ENCODE results near the gene PARD3. TPM values are rescaled to one million over a fixed set of nuclear protein-coding genes. Genes with fewer than 3 reads are reported as not detected.

The PARD3 gene
- total RNA-seq, 1 experiment from 2014 or later = 46.3 TPM

- Histone ChIP-seq H3K4me3 (replicated peaks in 1 of 2; ENCODE audit: low read depth in 1 of 2, low read length in 2 of 2) (no peak overlapping the region), H3K9me2 (ENCODE audit: insufficient read depth) (no peaks in the 10 kb centered on the region), H3K9ac (ENCODE audit: low read length) (no peak overlapping the region), H3K4me2 (ENCODE audit: low read length) (no peak overlapping the region), H3K36me3 (ENCODE audit: control insufficient read depth in 1 of 2, insufficient read depth in 2 of 2, low read length in 2 of 2) (no peaks in the 10 kb centered on the region), H3K27ac (ENCODE audit: low read depth, low read length) (no peak overlapping the region), H3K4me1 (ENCODE audit: control insufficient read depth in 1 of 2, insufficient read depth in 2 of 2, low read length in 2 of 2) (no peaks in the 10 kb centered on the region), H3K79me2 (ENCODE audit: insufficient read depth, low read length) (no peaks in the 10 kb centered on the region), H3K9me3 (ENCODE audit: control insufficient read depth in 1 of 2, insufficient read depth in 1 of 2, low read depth in 1 of 2, low read length in 2 of 2) (no peaks in the 10 kb centered on the region), H3K27me3 (ENCODE audit: insufficient read depth, low read length) (no peaks in the 10 kb centered on the region), H2AFZ (ENCODE audit: low read depth, low read length, poor library complexity, severe bottlenecking) (no peak overlapping the region), H4K20me1 (ENCODE audit: insufficient read depth) (no peaks in the 10 kb centered on the region)
- ChIA-PET CTCF (no interaction called here), POLR2A (interaction anchor here (1.1 kb wide), 1 partner anchor 11 kb away, joined by 3 read pairs; no protein-coding TSS in a partner anchor), RAD21 (ENCODE audit: low non-redundant PET in 1 of 2, low total read pairs in 2 of 2, uncharacterized antibody in 2 of 2, unreplicated experiment in 2 of 2) (interaction anchor here in 1 of 2 experiments (0.6 kb wide), 1 partner anchor 29 kb away, joined by 3 read pairs; no protein-coding TSS in a partner anchor)
- ATAC-seq (no peak), DNase-seq (ENCODE audit: low read depth, low spot score) (no peak)
- no TSS peak for BruUV-seq (replicated peaks)
- intact Hi-C loops (cut with micrococcal nuclease) = no loop called here
- TF ChIP-seq ATF3 (IDR thresholded peaks at IDR 0.05) (no peak), EZH2phosphoT487 (IDR thresholded peaks at IDR 0.05; ENCODE audit: borderline replicate concordance) (no peak), JUND (IDR thresholded peaks at IDR 0.05) (no peak), CEBPB (IDR thresholded peaks at IDR 0.05; ENCODE audit: low read depth) (no peak), SRF (IDR thresholded peaks at IDR 0.05; ENCODE audit: low read depth) (no peak), EGR1 (IDR thresholded peaks at IDR 0.05; ENCODE audit: low read depth) (no peak), MAX (IDR thresholded peaks at IDR 0.05) (no peak), ELF1 (IDR thresholded peaks at IDR 0.05; ENCODE audit: borderline replicate concordance, low read depth) (no peak), SIN3A (IDR thresholded peaks at IDR 0.05; ENCODE audit: low read depth) (no peak), CTCF (IDR thresholded peaks at IDR 0.05 in 2 of 3, conservative IDR thresholded peaks at IDR 0.05 in 1 of 3; ENCODE audit: borderline replicate concordance in 1 of 3, insufficient read depth in 1 of 3, low read depth in 2 of 3, low read length in 2 of 3) (no peak), TCF7L2 (IDR thresholded peaks at IDR 0.05; ENCODE audit: borderline replicate concordance, extremely low read depth, insufficient read depth, insufficient read length) (no peak), FOSL1 (IDR thresholded peaks at IDR 0.05; ENCODE audit: low read depth) (no peak), CBX3 (IDR thresholded peaks at IDR 0.05; ENCODE audit: low read depth) (no peak), RAD21 (IDR thresholded peaks at IDR 0.05; ENCODE audit: low read depth) (no peak), POLR2A (IDR thresholded peaks at IDR 0.05; ENCODE audit: borderline replicate concordance, extremely low read depth, insufficient read depth, insufficient read length) (no peak), YY1 (IDR thresholded peaks at IDR 0.05; ENCODE audit: extremely low read depth, insufficient replicate concordance, low read depth, low read length) (no peak), ZBTB33 (IDR thresholded peaks at IDR 0.05; ENCODE audit: extremely low read depth, insufficient replicate concordance, low read length) (no peak), REST (IDR thresholded peaks at IDR 0.05; ENCODE audit: low read depth) (no peak), ZNF274 (IDR thresholded peaks at IDR 0.05; ENCODE audit: low read depth, low read length) (no peak), POLR2AphosphoS5 (IDR thresholded peaks at IDR 0.05; ENCODE audit: low read depth, low read length) (no peak)
Observed at GRCh38 chr10:34195364-34196057, 619.6 kb downstream of the PARD3 start.

All from HCT116 (cell line).